Stimulated activated naive CD8-positive, alpha-beta T cell treated with anti-CD3 and anti-CD28 coated beads, Interleukin-15, Interleukin-2, amounts not matched to agents 100 ng/mL and 50 ng/mL, for 24 hours (primary cell): ENCODE results near the gene PER1.

ENCODE experiments used
- H3K27ac Mint-ChIP-seq: one replicate; pipeline ENCODE4 v1.8.0; 2021; ENCODE audit warnings: mild to moderate bottlenecking, mixed read lengths
- H3K27me3 Mint-ChIP-seq: one replicate; pipeline ENCODE4 v1.8.0; 2021; ENCODE audit warnings: mixed read lengths
- H3K36me3 Mint-ChIP-seq: one replicate; pipeline ENCODE4 v1.8.0; 2021; ENCODE audit warnings: low read depth, mixed read lengths
- H3K4me1 Mint-ChIP-seq: one replicate; pipeline ENCODE4 v1.8.0; 2021; ENCODE audit warnings: low read depth, mixed read lengths
- H3K4me3 Mint-ChIP-seq: one replicate; pipeline ENCODE4 v1.8.0; 2021; ENCODE audit warnings: mild to moderate bottlenecking, mixed read lengths
- H3K9me3 Mint-ChIP-seq: one replicate; pipeline ENCODE4 v1.8.0; 2021; ENCODE audit warnings: mixed read lengths

Gene PER1

GRCh38 chr17:8125154-8125946 lies 26.9 kb downstream of the PER1 start:
- H3K9me3 Mint-ChIP-seq, result no peaks in the 10 kb centered on the region
- H3K4me3 Mint-ChIP-seq, result peak overlapping the region; percentile 91
- H3K27ac Mint-ChIP-seq, result peak overlapping the region; percentile 97
- peaks cover 44% of the 10 kb centered on the region for H3K27me3 Mint-ChIP-seq
- H3K4me1 Mint-ChIP-seq, result peaks cover 58% of the 10 kb centered on the region
- H3K36me3 Mint-ChIP-seq, result peaks cover 9% of the 10 kb centered on the region

DNA sequence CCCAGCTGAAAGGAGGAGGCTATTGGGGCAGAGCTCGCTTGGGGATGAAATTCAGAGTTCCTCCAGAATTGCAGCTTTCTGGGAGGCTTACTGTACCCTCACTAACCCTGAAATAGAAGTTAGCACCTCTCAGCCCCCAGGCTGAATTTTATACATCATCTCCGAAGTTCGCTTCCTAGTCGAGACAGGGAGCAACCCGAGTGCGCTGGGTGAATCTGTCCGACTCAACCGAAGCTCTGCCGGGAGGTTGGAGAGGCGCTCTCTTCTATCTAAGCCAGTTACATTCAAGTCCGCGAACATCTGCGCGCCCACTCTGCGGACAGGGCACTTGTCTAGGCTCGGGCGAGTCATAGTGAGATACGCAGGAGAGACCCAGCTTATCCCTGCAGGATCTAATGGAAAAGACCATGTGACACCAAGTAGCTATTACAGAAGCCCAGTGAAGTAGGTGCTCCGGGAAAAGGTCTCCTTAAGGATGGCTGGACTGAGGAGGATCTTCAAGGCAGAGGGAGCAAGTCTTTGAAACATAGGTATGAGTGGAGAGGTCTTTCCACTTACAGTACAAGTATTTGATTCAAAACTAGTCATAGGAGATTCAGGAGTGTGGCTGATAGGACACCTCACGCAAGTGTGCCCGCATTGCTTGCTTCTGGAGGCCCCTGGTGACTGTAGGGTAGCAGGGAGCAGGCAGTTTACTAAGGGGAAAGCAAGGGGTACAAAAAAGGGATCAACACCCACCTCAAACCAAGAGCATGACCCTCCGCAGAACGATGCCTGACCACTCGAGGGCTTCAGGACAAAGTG lies 27.7 kb downstream of the PER1 start:
- Mint-ChIP-seq H3K27ac (peak overlapping the region; percentile 97), H3K4me3 (peak overlapping the region; percentile 91), H3K27me3 (peaks cover 42% of the 10 kb centered on the region), H3K9me3 (no peaks in the 10 kb centered on the region), H3K36me3 (peaks cover 12% of the 10 kb centered on the region), H3K4me1 (peaks cover 66% of the 10 kb centered on the region)

GRCh38 chr17:8123695-8124349 lies 28.4 kb downstream of the PER1 start, which contains the start of gene HES7:
HES7 (minus strand) TSS chr17:8124106; CDS start chr17:8124084, 22 bp downstream.
- Mint-ChIP-seq H3K4me3 (peak within 1 kb of the TSS; percentile 91), H3K36me3 (peaks cover 15% of the 10 kb centered on the region), H3K27ac (peak within 1 kb of the TSS; percentile 97), H3K4me1 (peaks cover 72% of the 10 kb centered on the region), H3K27me3 (peaks cover 44% of the 10 kb centered on the region), H3K9me3 (no peaks in the 10 kb centered on the region)

DNA sequence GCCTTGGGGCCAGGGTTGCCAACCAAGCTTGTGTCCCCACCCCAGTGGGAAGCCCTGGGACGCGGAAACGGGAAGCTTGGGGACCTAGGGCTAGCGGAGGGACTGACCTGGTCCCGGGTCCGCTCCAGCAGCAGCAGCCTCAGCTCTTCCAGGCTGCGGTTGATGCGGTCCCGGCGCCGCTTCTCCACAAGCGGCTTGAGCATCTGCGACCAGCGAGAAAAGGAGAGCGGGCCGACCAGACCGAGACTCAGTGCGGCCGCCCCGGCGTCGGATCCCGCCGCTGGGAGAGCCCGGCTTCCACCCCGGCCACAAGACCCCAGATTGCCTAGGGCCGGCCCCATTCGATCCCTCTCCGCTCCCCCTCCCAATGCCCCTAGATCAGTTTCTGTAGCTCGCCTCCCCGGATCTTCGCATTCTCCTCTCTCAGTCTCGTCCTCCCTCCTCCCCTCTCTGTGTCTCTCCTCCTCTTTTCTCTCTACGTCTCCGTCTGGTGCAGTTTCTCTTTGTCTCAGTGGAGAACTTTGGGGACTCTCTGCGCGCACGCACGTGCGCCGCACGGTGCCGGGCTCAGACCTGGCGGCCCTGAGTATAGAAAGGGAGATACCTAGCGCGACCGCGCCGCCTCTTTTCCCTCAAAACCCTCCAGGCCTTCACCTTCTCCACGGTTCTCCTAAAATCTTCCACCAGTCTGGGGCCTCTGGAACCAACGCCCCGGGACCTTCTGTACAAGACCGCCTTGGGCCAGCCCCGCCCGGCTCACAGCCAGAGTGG lies 29.1 kb downstream of the PER1 start:
- H3K4me1 Mint-ChIP-seq, result peaks cover 79% of the 10 kb centered on the region
- H3K4me3 Mint-ChIP-seq, result peak overlapping the region; percentile 91
- H3K27me3 Mint-ChIP-seq, result peaks cover 47% of the 10 kb centered on the region
- H3K9me3 Mint-ChIP-seq, result no peaks in the 10 kb centered on the region
- peak overlapping the region; percentile 59 for H3K27ac Mint-ChIP-seq
- peaks cover 16% of the 10 kb centered on the region for H3K36me3 Mint-ChIP-seq

DNA sequence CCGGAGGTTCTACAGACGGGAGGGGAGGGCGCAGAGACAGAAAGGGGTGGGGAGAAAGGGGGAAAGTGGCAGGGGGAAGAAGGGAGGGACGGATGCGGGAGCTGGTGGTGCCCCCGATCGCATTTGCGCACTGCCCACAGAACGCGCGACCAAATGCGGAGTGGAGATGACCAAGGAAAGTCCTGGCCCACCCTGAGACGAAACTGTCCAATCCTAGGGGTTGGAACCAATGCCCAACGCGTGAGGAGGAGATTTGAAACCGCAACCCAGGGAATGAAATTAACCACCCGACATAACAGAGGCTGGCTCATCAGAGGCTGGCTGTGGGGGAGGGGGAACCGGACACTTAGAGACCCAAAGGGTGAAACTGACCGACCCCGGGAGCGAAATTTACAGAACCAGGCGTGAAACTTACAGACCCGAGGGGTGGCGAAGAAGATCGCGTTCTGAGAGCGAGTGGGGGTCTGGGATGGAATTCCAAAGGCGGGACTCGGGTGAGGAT lies 29.7 kb downstream of the PER1 start:
- Mint-ChIP-seq H3K27ac (peak overlapping the region; percentile 58), H3K36me3 (peaks cover 16% of the 10 kb centered on the region), H3K9me3 (no peaks in the 10 kb centered on the region), H3K27me3 (peaks cover 54% of the 10 kb centered on the region), H3K4me3 (peak overlapping the region; percentile 91), H3K4me1 (peaks cover 86% of the 10 kb centered on the region)

GRCh38 chr17:8121681-8122421 lies 30.4 kb downstream of the PER1 start:
- H3K27ac Mint-ChIP-seq, result no peak overlapping the region
- no peaks in the 10 kb centered on the region for H3K9me3 Mint-ChIP-seq
- H3K4me3 Mint-ChIP-seq, result peak overlapping the region; percentile 91
- peaks cover 82% of the 10 kb centered on the region for H3K4me1 Mint-ChIP-seq
- peaks cover 16% of the 10 kb centered on the region for H3K36me3 Mint-ChIP-seq
- peaks cover 50% of the 10 kb centered on the region for H3K27me3 Mint-ChIP-seq

DNA sequence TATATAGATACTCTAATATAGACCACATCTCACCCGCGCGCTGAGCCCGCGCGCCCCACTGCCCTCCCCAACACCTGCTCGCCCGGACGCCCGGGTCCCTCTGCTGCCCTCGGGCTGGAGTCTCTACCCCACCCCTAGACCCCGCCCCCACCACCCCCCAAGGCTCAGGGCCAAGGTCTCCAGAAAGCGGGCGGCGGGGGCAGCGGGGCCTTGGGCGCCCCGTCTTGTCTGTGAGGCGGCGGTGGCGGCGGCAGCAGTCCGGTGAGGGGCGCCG lies 30.9 kb downstream of the PER1 start:
- H3K4me1 Mint-ChIP-seq, result peaks cover 79% of the 10 kb centered on the region
- H3K36me3 Mint-ChIP-seq, result peaks cover 16% of the 10 kb centered on the region
- no peak overlapping the region for H3K27ac Mint-ChIP-seq
- H3K4me3 Mint-ChIP-seq, result peak overlapping the region; percentile 93
- H3K27me3 Mint-ChIP-seq, result peaks cover 55% of the 10 kb centered on the region
- no peaks in the 10 kb centered on the region for H3K9me3 Mint-ChIP-seq

DNA sequence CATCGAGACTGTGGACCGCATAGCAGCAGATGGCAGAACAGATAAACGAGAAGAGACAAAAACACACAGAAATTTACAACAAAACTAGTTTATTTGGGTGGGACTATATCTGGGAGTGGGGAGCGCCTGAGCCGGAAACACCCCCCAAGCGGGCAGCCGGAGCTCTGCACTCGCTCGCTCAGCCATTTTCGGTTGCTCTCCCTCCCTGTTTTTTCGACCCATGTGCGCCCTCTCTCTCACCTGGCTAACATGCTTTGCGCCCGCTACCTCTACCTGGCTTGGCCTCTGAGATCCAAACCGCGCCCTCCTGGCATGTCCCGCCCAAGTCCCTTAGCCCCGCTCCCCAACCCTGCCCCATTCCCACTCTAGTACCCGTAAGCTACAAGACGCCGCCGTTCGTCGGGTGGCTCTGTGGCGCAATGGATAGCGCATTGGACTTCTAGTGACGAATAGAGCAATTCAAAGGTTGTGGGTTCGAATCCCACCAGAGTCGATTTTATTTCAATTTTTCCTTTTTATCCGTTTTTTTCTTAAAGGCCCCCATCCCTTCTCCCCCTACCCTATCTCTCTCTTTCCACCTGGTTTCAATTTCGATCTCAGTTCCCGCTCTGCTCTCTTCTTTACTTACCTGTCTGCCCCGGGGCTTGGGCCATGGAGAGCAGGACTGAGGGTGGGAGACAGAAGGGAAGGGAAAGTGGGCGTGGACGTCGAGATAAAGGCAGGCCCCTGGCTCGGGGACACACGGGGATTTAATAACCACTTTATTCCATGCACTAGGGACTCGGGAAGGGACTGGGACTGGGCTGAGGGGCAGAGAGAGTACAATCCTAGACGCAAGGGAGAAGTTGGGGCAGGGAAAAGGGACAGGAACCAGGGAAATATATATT lies 31.4 kb downstream of the PER1 start:
- Mint-ChIP-seq H3K27ac (peak overlapping the region; percentile 99), H3K36me3 (peaks cover 16% of the 10 kb centered on the region), H3K27me3 (peaks cover 61% of the 10 kb centered on the region), H3K4me1 (peaks cover 73% of the 10 kb centered on the region), H3K4me3 (peak overlapping the region; percentile 93), H3K9me3 (no peaks in the 10 kb centered on the region)

GRCh38 chr17:8119581-8120519 lies 32.4 kb downstream of the PER1 start:
- H3K36me3 Mint-ChIP-seq, result peaks cover 12% of the 10 kb centered on the region
- H3K27ac Mint-ChIP-seq, result peak overlapping the region; percentile 99
- peak overlapping the region; percentile 93 for H3K4me3 Mint-ChIP-seq
- peaks cover 64% of the 10 kb centered on the region for H3K27me3 Mint-ChIP-seq
- H3K9me3 Mint-ChIP-seq, result no peaks in the 10 kb centered on the region
- H3K4me1 Mint-ChIP-seq, result peaks cover 64% of the 10 kb centered on the region

DNA sequence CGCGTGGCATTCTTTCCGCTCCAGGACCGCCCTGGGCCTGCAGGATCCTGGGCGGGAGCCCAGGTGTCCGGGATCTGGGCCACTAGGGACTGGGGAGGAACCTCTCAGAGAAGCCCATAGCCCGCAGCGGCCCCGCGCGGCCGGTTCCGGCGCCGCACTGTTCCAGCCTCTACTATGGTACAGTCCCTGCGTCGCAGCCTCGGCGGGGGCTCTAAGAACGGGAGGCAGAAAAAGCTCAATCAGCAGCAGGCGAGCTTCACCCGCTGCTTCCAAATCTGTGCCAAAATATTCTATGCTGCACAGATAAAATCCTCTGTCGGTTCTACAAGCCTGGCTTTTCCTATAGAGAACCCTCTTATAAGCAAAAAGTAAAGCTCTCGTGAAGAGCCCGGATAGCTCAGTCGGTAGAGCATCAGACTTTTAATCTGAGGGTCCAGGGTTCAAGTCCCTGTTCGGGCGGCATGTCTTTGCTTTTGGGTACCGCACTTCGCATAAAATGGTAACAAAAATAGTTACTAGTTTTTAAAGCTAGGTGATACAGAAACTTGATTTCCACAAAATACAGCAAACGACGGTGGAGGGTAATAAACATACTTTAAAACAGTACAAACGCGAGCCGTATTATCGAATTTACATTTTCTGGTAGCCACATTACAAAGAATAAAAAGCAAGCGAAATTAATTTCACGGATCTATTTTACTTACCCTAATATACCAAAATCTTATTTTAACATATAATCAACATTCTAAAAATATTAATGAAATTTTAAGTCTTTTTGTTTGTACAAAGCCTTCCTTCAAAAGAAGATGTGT lies 33.2 kb downstream of the PER1 start:
- Mint-ChIP-seq H3K36me3 (peaks cover 12% of the 10 kb centered on the region), H3K4me3 (peak overlapping the region; percentile 93), H3K9me3 (no peaks in the 10 kb centered on the region), H3K4me1 (peaks cover 56% of the 10 kb centered on the region), H3K27ac (peak overlapping the region; percentile 96), H3K27me3 (peaks cover 63% of the 10 kb centered on the region)

DNA sequence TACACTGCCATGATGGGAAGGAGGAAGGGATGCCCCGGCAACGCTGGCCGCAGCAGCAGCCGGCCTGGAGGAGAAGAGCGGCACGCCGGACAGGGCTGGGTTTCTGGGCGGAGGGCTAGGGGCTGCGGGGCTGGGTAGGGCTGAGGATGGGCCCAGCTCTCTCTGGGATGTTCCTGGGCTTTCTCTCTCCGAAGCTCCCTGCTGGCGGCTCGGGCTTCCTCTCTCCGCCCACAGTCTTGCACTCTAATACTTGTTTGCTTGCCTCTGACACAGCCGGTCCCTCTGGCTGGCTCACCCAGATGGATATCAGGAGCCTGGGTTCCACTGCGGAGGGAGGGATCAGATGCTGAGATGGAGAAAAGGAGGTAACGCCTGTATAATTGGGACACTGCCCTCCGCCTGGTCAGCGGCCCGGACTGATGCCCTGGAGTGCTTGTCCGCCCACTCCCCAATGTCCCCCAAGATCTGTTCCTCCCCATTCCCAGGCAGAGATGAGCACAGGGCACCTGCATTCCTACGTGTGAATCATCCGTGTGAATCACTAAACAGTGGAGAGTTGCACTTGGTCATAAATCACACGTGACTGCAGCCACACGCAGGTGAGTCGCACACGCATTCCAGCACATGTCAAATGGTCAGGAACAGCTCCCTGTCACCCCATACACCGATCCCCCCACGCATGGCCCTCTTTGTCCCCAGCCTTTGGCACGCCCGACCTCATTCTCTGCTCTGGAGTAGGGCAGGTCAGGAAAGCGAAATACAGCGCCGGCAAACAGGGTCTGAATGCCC lies 34.0 kb downstream of the PER1 start, which contains the start of gene ALOXE3:
Gene ALOXE3, minus strand, starts transcription at position 535 of the 789 bp plus-strand sequence. Its CDS starts 524 bp downstream, at position 11.
- H3K27me3 Mint-ChIP-seq, result peaks cover 60% of the 10 kb centered on the region
- H3K9me3 Mint-ChIP-seq, result no peaks in the 10 kb centered on the region
- peak within 1 kb of the TSS; percentile 96 for H3K27ac Mint-ChIP-seq
- peaks cover 47% of the 10 kb centered on the region for H3K4me1 Mint-ChIP-seq
- H3K4me3 Mint-ChIP-seq, result peak within 1 kb of the TSS; percentile 93
- H3K36me3 Mint-ChIP-seq, result peaks cover 12% of the 10 kb centered on the region
